Aorta (tissue), 5 donors: ENCODE results near the gene PDE2A. TPM values are rescaled to one million over a fixed set of nuclear protein-coding genes. Genes with fewer than 3 reads are reported as not detected.
"Not testable (repeated sequence)": the region's sequence is repeated elsewhere in the genome, so short reads cannot be mapped to it uniquely, and the experiment has no call there.

Experiments used
- ATAC-seq: fragments of 200-7000 bp; cut with Tn5 transposase; one replicate; pipeline ENCODE4 v1.9.1; 2022; ENCODE audit warnings: moderate library complexity; ENCODE audit not compliant: low FRiP score
- DNase-seq, 2 donors: peaks; one replicate each; pipeline ENCODE4 v3.0.0-alpha.2; 2020
- H3K27ac ChIP-seq, 2 donors: one replicate each; pipeline ENCODE4 v1.5.1; 2013; ENCODE audit warnings: low read length in 2 of 2, mild to moderate bottlenecking in 2 of 2, moderate library complexity in 2 of 2, control low read depth in 1 of 2, inconsistent platforms in 1 of 2, low read depth in 1 of 2
- H3K27me3 ChIP-seq, 2 donors: one replicate each; pipeline ENCODE4 v1.6.1; 2013; ENCODE audit warnings: control low read depth in 1 of 2, low read length in 1 of 2, mild to moderate bottlenecking in 1 of 2, moderate library complexity in 1 of 2; ENCODE audit not compliant: insufficient read depth in 2 of 2, control insufficient read depth in 1 of 2
- H3K36me3 ChIP-seq, 2 donors: one replicate each; pipeline ENCODE4 v1.6.1; 2013; ENCODE audit warnings: control low read depth in 1 of 2, low read length in 1 of 2, mild to moderate bottlenecking in 1 of 2; ENCODE audit not compliant: insufficient read depth in 2 of 2, control insufficient read depth in 1 of 2
- H3K4me1 ChIP-seq, 2 donors: one replicate each; pipeline ENCODE4 v1.6.1; 2013; ENCODE audit warnings: low read length in 2 of 2, control low read depth in 1 of 2, mild to moderate bottlenecking in 1 of 2, moderate library complexity in 1 of 2; ENCODE audit not compliant: insufficient read depth in 2 of 2, control insufficient read depth in 1 of 2
- H3K4me3 ChIP-seq, 2 donors: one replicate each; pipeline ENCODE4 v1.5.1; 2013; ENCODE audit warnings: low read length in 2 of 2, control low read depth in 1 of 2, mild to moderate bottlenecking in 1 of 2
- H3K9me3 ChIP-seq: one replicate; pipeline ENCODE4 v1.6.1; 2013; ENCODE audit warnings: mild to moderate bottlenecking, low read length; ENCODE audit not compliant: control insufficient read depth
- WGBS, 2 donors: extraction: QIAGEN DNeasy Blood & Tissue Kit; methylation state at CpG; one replicate each; pipeline ENCODE4 v1.1.7; 2013; 5-methylcytosine and 5-hydroxymethylcytosine counted together
- intact Hi-C, 2 donors: fragments of 100-400 bp; cut with DNase I; formaldehyde crosslinking; loops; one replicate each; pipeline versions ENCODE4 v1.14.2 to v1.15.0; 2022
- polyA plus RNA-seq, 2 donors: library from polyadenylated mRNA; stranded (reverse); fragments of 200-250 nt; gene quantifications; one replicate each; pipeline ENCODE4 v1.2.3, GENCODE V29; 2013
- total RNA-seq, 2 donors: library from RNA; stranded (reverse); fragmentation: NEBNext Ultra II Directional; extraction: Animal tissue kit (Norgen Biotek cat#: 25700); gene quantifications; one replicate each; pipeline ENCODE4 v1.2.1, GENCODE V29; 2021
- donor health status: healthy with polysubstance abuse.
- donor health status: Bipolar disorder and iron deficiency.
- donor health status: DM: no; HTN: no; CAD: no.
- donor health status: DM: no; HTN: no; CAD: no.
- donor health status: DM: yes; HTN: yes; CAD: no.

The PDE2A gene
- total and polyA plus RNA-seq, 4 donors: 0.38 to 80.8 (median 27.2) TPM

GRCh38 chr11:72562431-72562830 lies 111.8 kb downstream of the PDE2A start:
- DNase-seq (no peak), ATAC-seq (no peak)
- no peaks in the 10 kb centered on the region for H3K9me3 ChIP-seq
- no peaks in the 10 kb centered on the region for H3K4me1 ChIP-seq
- WGBS, 2 donors: 90 to 91% methylated on average over 3 of the region's 3 CpGs
- no peaks in the 10 kb centered on the region for H3K27me3 ChIP-seq
- intact Hi-C loops: no loop called here
- no peak overlapping the region for H3K4me3 ChIP-seq
- no peak overlapping the region for H3K27ac ChIP-seq
- no peaks in the 10 kb centered on the region for H3K36me3 ChIP-seq

GRCh38 chr11:72561856-72562255 lies 112.4 kb downstream of the PDE2A start:
- H3K4me3 ChIP-seq: no peak overlapping the region
- no peaks in the 10 kb centered on the region for H3K4me1 ChIP-seq
- H3K27ac ChIP-seq: no peak overlapping the region
- DNase-seq (no peak), ATAC-seq (no peak)
- intact Hi-C loops: no loop called here
- H3K9me3 ChIP-seq: no peaks in the 10 kb centered on the region
- 66 to 68% methylated on average over 4 of the region's 4 CpGs for WGBS, 2 donors
- H3K27me3 ChIP-seq: no peaks in the 10 kb centered on the region
- H3K36me3 ChIP-seq: no peaks in the 10 kb centered on the region

GRCh38 chr11:72560864-72561263 lies 113.4 kb downstream of the PDE2A start:
- H3K27me3 ChIP-seq, H3K4me1 ChIP-seq, DNase-seq, ATAC-seq, H3K4me3 ChIP-seq, intact Hi-C loops, H3K27ac ChIP-seq, H3K36me3 ChIP-seq, H3K9me3 ChIP-seq: not testable (repeated sequence)
- 84 to 90% methylated on average over 15 of the region's 15 CpGs for WGBS, 2 donors

GRCh38 chr11:72556433-72556832 lies 117.8 kb downstream of the PDE2A start:
- Histone ChIP-seq H3K36me3 (no peaks in the 10 kb centered on the region), H3K4me1 (no peaks in the 10 kb centered on the region), H3K27me3 (no peaks in the 10 kb centered on the region), H3K9me3 (no peaks in the 10 kb centered on the region), H3K4me3 (no peak overlapping the region), H3K27ac (no peak overlapping the region)
- no peak for DNase-seq
- intact Hi-C loops: no loop called here
- 53 to 59% methylated on average over 5 of the region's 5 CpGs for WGBS, 2 donors
- ATAC-seq: no peak

GRCh38 chr11:72555014-72555522 lies 119.2 kb downstream of the PDE2A start:
- DNase-seq, H3K27me3 ChIP-seq, ATAC-seq, H3K27ac ChIP-seq, H3K9me3 ChIP-seq, intact Hi-C loops, H3K36me3 ChIP-seq, H3K4me1 ChIP-seq, H3K4me3 ChIP-seq: not testable (repeated sequence)
- WGBS, 2 donors: 56 to 77% methylated on average over 3 of the region's 3 CpGs

GRCh38 chr11:72553706-72554105 lies 120.5 kb downstream of the PDE2A start:
- Histone ChIP-seq H3K27ac (no peak overlapping the region), H3K4me3 (no peak overlapping the region), H3K36me3 (no peaks in the 10 kb centered on the region), H3K27me3 (no peaks in the 10 kb centered on the region), H3K9me3 (no peaks in the 10 kb centered on the region), H3K4me1 (no peaks in the 10 kb centered on the region)
- WGBS, 2 donors: 53 to 66% methylated on average over 3 of the region's 3 CpGs
- DNase-seq (no peak), ATAC-seq (no peak)
- intact Hi-C loops: no loop called here

- Histone ChIP-seq H3K27ac (no peak overlapping the region), H3K4me3 (no peak overlapping the region), H3K27me3 (no peaks in the 10 kb centered on the region), H3K9me3 (no peaks in the 10 kb centered on the region), H3K4me1 (no peaks in the 10 kb centered on the region), H3K36me3 (no peaks in the 10 kb centered on the region)
- DNase-seq (no peak), ATAC-seq (no peak)
- intact Hi-C loops: no loop called here
- 82 to 92% methylated on average over 3 of the region's 3 CpGs for WGBS, 2 donors
Measured at GRCh38 chr11:72552399-72552910, 121.8 kb downstream of the PDE2A start.

GRCh38 chr11:72551571-72551970 lies 122.7 kb downstream of the PDE2A start:
- no peaks in the 10 kb centered on the region for H3K36me3 ChIP-seq
- intact Hi-C loops: no loop called here
- DNase-seq: no peak
- no peak overlapping the region for H3K4me3 ChIP-seq
- no peaks in the 10 kb centered on the region for H3K4me1 ChIP-seq
- H3K9me3 ChIP-seq: no peaks in the 10 kb centered on the region
- H3K27me3 ChIP-seq: no peaks in the 10 kb centered on the region
- no peak overlapping the region for H3K27ac ChIP-seq
- 94 to 95% methylated on average over 5 of the region's 5 CpGs for WGBS, 2 donors
- ATAC-seq: no peak

GRCh38 chr11:72548463-72548862 lies 125.8 kb downstream of the PDE2A start:
- intact Hi-C loops: no loop called here
- Histone ChIP-seq H3K4me3 (no peak overlapping the region), H3K27me3 (no peaks in the 10 kb centered on the region), H3K4me1 (no peaks in the 10 kb centered on the region), H3K9me3 (no peaks in the 10 kb centered on the region), H3K36me3 (no peaks in the 10 kb centered on the region), H3K27ac (no peak overlapping the region)
- no peak for ATAC-seq
- 74 to 79% methylated on average over 6 of the region's 6 CpGs for WGBS, 2 donors
- no peak for DNase-seq
